Lung (tissue), 12 donors: Measurements from ENCODE around the gene LUC7L. TPM values are rescaled to one million over a fixed set of nuclear protein-coding genes. Genes with fewer than 3 reads are reported as not detected.
"Not testable (repeated sequence)": the region's sequence is repeated elsewhere in the genome, so short reads cannot be mapped to it uniquely, and the experiment has no call there.

Source experiments
- ATAC-seq: fragments of 200-7000 bp; cut with Tn5 transposase; one replicate; pipeline ENCODE4 v1.9.1; 2020; ENCODE audit warnings: moderate number of reproducible peaks; ENCODE audit not compliant: insufficient read depth, low FRiP score
- DNase-seq, 3 donors: peaks; one replicate each; pipeline ENCODE4 v3.0.0-alpha.2; 2013 to 2017
- H3K27ac ChIP-seq, 2 donors: one replicate each; pipeline ENCODE4 v1.5.1; 2013; ENCODE audit warnings: mild to moderate bottlenecking in 2 of 2, moderate library complexity in 2 of 2, control low read depth in 1 of 2, inconsistent platforms in 1 of 2, low read depth in 1 of 2, low read length in 1 of 2
- H3K27me3 ChIP-seq, 3 donors: one replicate each; pipeline ENCODE4 v1.5.1; 2013; ENCODE audit warnings: low read length in 2 of 3; ENCODE audit not compliant: control insufficient read depth in 3 of 3, insufficient read depth in 3 of 3
- H3K36me3 ChIP-seq, 4 donors: one replicate each; pipeline ENCODE4 v1.5.1; 2013; ENCODE audit warnings: low read length in 4 of 4, mild to moderate bottlenecking in 1 of 4, moderate library complexity in 1 of 4; ENCODE audit not compliant: control insufficient read depth in 4 of 4, insufficient read depth in 4 of 4
- H3K4me1 ChIP-seq, 5 donors: one replicate each; pipeline ENCODE4 v1.5.1; 2013; ENCODE audit warnings: low read length in 5 of 5, mild to moderate bottlenecking in 2 of 5, moderate library complexity in 1 of 5; ENCODE audit not compliant: control insufficient read depth in 5 of 5, insufficient read depth in 5 of 5
- H3K4me3 ChIP-seq: one replicate; pipeline ENCODE4 v1.5.1; 2013; ENCODE audit warnings: mild to moderate bottlenecking, control low read depth, moderate library complexity
- H3K9ac ChIP-seq, 2 donors: one replicate each; pipeline ENCODE4 v1.5.1; 2013; ENCODE audit warnings: low read length in 2 of 2, control low read depth in 1 of 2; ENCODE audit not compliant: insufficient read depth in 1 of 2
- H3K9me3 ChIP-seq, 4 donors: one replicate each; pipeline ENCODE4 v1.5.1; 2013; ENCODE audit warnings: low read length in 3 of 4, mild to moderate bottlenecking in 1 of 4, moderate library complexity in 1 of 4; ENCODE audit not compliant: control insufficient read depth in 4 of 4, insufficient read depth in 3 of 4
- whole genome bisulfite sequencing, 2 donors: extraction: QIAGEN DNeasy Blood & Tissue Kit; methylation state at CpG; one replicate each; pipeline ENCODE4 v1.1.7; 2013; 5-methylcytosine and 5-hydroxymethylcytosine counted together
- polyA plus RNA-seq, 2 donors: library from polyadenylated mRNA; stranded (reverse); fragments of 200-250 nt; gene quantifications; one replicate each; pipeline ENCODE4 v1.2.1, GENCODE V29; 2013
- total RNA-seq, 2 donors: library from RNA; depleted of rRNA in 1 of 2; stranded (reverse); fragments of >200 nt in 1 of 2; gene quantifications; one replicate each; pipeline ENCODE4 v1.2.1, GENCODE V29; 2014 to 2021
- TF ChIP-seq, protein P1 (sequence below): IDR thresholded peaks from 2 replicates; pipeline ENCODE4 v1.5.1; 2012; ENCODE audit warnings: mild to moderate bottlenecking; ENCODE audit errors: control extremely low read depth, extremely low read depth
- donor health status: control.
- donor health status: control.
- donor health status: Bipolar disorder and iron deficiency.
- donor health status: healthy.
- donor health status: DM: yes; HTN: yes; CAD: no.

Gene LUC7L
- total and polyA plus RNA-seq, 4 donors: 35.2 to 115 (median 80.8) TPM

DNA sequence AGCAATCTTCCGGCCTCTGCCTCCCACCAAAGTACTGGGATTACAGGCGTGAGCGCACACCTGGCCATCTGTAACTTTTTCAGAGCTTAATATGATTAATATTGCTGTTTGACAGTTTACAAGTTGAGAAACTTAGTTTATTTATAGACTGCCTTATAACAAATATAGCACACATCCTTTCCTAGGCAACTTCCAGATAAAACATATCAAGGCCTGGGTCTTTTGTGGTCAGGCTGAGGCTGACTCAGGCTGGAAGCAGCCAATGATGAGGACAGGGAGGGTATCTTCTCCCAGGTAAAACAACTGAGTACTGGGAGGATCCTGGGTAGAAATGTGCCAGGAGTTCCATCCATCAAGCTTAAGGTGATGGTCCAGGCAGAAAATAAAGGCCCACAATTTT lies 16.2 kb downstream of the LUC7L start:
- H3K9me3 ChIP-seq: no peaks in the 10 kb centered on the region
- H3K27me3 ChIP-seq: no peaks in the 10 kb centered on the region
- ATAC-seq (no peak), DNase-seq (no peak)
- peaks cover 14 to 39% (median 28%) of the 10 kb centered on the region in 4 donors for H3K36me3 ChIP-seq
- H3K4me1 ChIP-seq: peaks cover 0 to 4% (median 0%) of the 10 kb centered on the region in 5 donors
- TF ChIP-seq, protein P1, sequence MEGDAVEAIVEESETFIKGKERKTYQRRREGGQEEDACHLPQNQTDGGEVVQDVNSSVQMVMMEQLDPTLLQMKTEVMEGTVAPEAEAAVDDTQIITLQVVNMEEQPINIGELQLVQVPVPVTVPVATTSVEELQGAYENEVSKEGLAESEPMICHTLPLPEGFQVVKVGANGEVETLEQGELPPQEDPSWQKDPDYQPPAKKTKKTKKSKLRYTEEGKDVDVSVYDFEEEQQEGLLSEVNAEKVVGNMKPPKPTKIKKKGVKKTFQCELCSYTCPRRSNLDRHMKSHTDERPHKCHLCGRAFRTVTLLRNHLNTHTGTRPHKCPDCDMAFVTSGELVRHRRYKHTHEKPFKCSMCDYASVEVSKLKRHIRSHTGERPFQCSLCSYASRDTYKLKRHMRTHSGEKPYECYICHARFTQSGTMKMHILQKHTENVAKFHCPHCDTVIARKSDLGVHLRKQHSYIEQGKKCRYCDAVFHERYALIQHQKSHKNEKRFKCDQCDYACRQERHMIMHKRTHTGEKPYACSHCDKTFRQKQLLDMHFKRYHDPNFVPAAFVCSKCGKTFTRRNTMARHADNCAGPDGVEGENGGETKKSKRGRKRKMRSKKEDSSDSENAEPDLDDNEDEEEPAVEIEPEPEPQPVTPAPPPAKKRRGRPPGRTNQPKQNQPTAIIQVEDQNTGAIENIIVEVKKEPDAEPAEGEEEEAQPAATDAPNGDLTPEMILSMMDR: no peak
- no peak overlapping the region for H3K4me3 ChIP-seq
- WGBS, 2 donors: 96 to 98% methylated on average over 3 of the region's 3 CpGs
- H3K27ac ChIP-seq: no peak overlapping the region
- H3K9ac ChIP-seq: no peak overlapping the region

DNA sequence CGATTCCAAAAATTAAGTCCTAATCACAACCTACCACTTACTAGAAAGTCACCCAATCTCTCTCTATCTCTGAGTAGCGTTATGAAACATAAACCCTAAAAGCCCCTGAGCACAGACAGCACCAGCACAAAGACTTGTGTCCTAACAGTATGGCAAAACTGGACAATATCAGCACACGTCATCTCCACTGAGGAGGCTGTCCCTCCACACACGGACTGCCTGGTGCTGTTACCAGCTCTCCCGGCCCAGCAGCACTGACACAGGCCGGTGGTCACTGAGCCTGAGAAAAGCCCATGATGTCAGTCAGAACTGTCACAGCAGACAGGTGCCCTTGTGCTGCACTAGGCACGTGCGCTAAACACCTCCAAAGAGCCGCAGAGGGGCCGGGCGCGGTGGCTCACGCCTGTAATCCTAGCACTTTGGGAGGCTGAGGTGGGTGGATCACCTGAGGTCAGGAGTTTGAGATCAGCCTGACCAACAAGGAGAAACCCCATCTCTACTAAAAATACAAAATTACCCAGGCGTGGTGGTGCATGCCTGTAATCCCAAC lies 17.5 kb downstream of the LUC7L start:
- peaks cover 15 to 42% (median 24%) of the 10 kb centered on the region in 4 donors for H3K36me3 ChIP-seq
- H3K9ac ChIP-seq, DNase-seq, H3K4me1 ChIP-seq, H3K27ac ChIP-seq, H3K27me3 ChIP-seq, H3K9me3 ChIP-seq, ATAC-seq, H3K4me3 ChIP-seq: not testable (repeated sequence)
- WGBS, 2 donors: 94% methylated on average over 14 of the region's 14 CpGs

DNA sequence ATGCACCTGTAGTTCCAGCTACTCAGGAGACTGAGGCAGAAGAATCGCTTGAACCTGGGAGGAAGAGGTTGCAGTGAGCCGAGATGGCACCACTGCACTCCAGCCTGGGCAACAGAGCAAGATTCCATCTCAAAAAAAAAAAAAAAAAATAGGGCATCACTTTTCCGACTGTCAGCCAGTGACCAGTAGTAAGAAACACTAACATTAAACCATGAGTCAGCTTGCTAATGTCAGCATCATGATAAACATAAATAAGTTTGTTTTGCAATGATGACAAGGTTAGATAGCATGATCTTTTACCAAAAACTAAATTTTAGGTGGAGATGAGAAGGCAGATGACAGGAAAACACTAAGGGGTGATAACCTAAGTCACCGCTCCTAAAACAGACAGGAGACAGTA lies 19.9 kb downstream of the LUC7L start:
- not testable (repeated sequence) for H3K27me3 ChIP-seq, H3K4me3 ChIP-seq, H3K4me1 ChIP-seq, H3K27ac ChIP-seq, DNase-seq, H3K9ac ChIP-seq, ATAC-seq, H3K9me3 ChIP-seq
- WGBS, 2 donors: 90 to 98% methylated on average over 4 of the region's 4 CpGs
- peaks cover 23 to 43% (median 34%) of the 10 kb centered on the region in 4 donors for H3K36me3 ChIP-seq

DNA sequence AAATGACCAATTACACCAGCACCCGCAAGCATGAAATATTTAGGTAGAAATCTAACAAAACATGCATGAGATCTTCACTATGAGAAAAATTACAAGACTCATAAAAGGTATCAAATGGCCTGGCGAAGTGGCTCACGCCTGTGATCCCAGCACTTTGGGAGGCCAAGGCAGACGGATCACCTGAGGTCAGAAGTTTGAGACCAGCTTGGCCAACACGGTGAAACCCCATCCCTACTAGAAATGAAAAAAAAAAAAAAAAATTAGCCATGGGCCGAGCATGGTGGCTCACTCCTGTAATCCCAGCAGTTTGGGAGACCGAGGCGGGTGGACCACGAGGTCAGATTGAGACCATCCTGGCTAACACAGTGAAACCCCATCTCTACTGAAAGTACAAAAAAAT lies 25.2 kb downstream of the LUC7L start:
- not testable (repeated sequence) for H3K4me3 ChIP-seq, H3K9me3 ChIP-seq, DNase-seq, ATAC-seq, H3K4me1 ChIP-seq, H3K9ac ChIP-seq, H3K27ac ChIP-seq, H3K27me3 ChIP-seq
- peaks cover 31 to 53% (median 40%) of the 10 kb centered on the region in 4 donors for H3K36me3 ChIP-seq
- 97% methylated on average over 9 of the region's 9 CpGs for WGBS, 2 donors

DNA sequence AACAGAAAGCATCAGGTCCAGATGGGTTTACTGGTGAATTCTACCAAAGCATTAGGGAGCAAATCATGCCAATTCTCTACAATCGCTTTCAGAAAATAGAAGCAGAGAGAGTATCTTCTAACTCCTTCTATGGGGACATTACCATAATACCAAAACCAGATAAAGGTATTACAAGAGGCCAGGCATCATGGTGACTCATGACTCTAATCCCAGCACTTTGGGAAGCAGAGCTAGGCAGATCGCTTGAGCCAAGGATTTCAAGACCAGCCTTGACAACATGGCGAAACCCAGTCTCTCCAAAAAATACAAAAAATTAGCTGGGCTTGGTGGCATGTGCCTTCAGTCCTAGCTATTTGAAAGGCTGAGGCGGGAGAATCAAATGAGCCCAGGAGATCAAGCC lies 26.0 kb downstream of the LUC7L start:
- H3K36me3 ChIP-seq: peaks cover 38 to 58% (median 44%) of the 10 kb centered on the region in 4 donors
- 98 to 99% methylated on average over 4 of the region's 4 CpGs for WGBS, 2 donors

More for the DNA sequence above, 26.0 kb downstream of the LUC7L start:
- no peaks in the 10 kb centered on the region for H3K27me3 ChIP-seq
- no peak overlapping the region for H3K9ac ChIP-seq
- no peaks in the 10 kb centered on the region for H3K4me1 ChIP-seq
- H3K4me3 ChIP-seq: no peak overlapping the region
- TF ChIP-seq, protein P1: no peak
- no peak overlapping the region for H3K27ac ChIP-seq
- ATAC-seq: no peak
- no peak for DNase-seq
- H3K9me3 ChIP-seq: no peaks in the 10 kb centered on the region
